Lower lobe of right lung (tissue), 2 donors: ENCODE data around the gene SLC39A13. TPM values are rescaled to one million over a fixed set of nuclear protein-coding genes. Genes with fewer than 3 reads are reported as not detected.

Experiments used
- ATAC-seq, 2 donors: fragments of 200-7000 bp; cut with Tn5 transposase; one replicate each; pipeline ENCODE4 v1.9.1; 2020 to 2022; ENCODE audit warnings: mild to moderate bottlenecking in 2 of 2, moderate library complexity in 2 of 2
- DNase-seq: peaks from one replicate; pipeline ENCODE4 v3.0.0-alpha.2; 2020
- H3K27ac ChIP-seq: fragments of 200-600 bp; one replicate; pipeline ENCODE4 v1.8.0; 2022
- H3K27me3 ChIP-seq: fragments of 200-600 bp; one replicate; pipeline ENCODE4 v1.8.0; 2022; ENCODE audit warnings: low read depth
- H3K36me3 ChIP-seq: fragments of 200-600 bp; one replicate; pipeline ENCODE4 v1.8.0; 2022; ENCODE audit warnings: mild to moderate bottlenecking
- H3K4me1 ChIP-seq: fragments of 200-600 bp; one replicate; pipeline ENCODE4 v1.8.0; 2022
- H3K4me3 ChIP-seq: fragments of 200-600 bp; one replicate; pipeline ENCODE4 v1.8.0; 2022; ENCODE audit warnings: mild to moderate bottlenecking
- H3K9me3 ChIP-seq: fragments of 200-600 bp; one replicate; pipeline ENCODE4 v1.8.0; 2022
- intact Hi-C: fragments of 100-400 bp; cut with DNase I; formaldehyde crosslinking; loops from one replicate; pipeline ENCODE4 v1.11.0; 2022
- total RNA-seq: library from RNA; stranded (reverse); fragmentation: NEBNext Ultra II Directional; extraction: Animal tissue kit (Norgen Biotek cat#: 25700); gene quantifications from one replicate; pipeline ENCODE4 v1.2.1, GENCODE V29; 2021
- TF ChIP-seq, protein P1 (sequence below): fragments of 200-600 bp; IDR thresholded peaks from one replicate; pipeline ENCODE4 v1.8.0; 2022; ENCODE audit warnings: antibody characterized with exemption, mild to moderate bottlenecking
- donor health status: DM: no; HTN: yes; CAD: no; lungs with severe emphysema.

SLC39A13 gene
- total RNA-seq, 1 donor from 2014 or later: 48.0 TPM

DNA sequence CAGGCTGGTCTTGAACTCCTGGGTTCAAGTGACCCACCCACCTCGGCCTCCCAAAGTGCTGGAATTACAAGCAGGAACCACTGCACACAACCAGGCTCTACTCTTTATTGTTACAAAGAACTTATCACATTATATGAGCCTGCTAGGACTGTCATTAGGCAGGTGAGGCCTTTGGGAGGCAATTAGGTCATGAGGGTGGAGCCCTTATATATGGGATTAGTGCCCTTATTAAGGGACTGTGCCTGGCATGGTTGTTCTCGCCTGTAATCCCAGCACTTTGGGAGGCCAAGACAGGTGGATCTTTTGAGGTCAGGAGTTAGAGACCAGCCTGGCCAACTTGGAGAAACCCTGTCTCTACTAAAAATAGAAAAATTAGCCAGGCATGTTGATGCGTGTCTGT, 28.3 kb downstream of the SLC39A13 start:
- H3K27me3 ChIP-seq: no peaks in the 10 kb centered on the region

DNA sequence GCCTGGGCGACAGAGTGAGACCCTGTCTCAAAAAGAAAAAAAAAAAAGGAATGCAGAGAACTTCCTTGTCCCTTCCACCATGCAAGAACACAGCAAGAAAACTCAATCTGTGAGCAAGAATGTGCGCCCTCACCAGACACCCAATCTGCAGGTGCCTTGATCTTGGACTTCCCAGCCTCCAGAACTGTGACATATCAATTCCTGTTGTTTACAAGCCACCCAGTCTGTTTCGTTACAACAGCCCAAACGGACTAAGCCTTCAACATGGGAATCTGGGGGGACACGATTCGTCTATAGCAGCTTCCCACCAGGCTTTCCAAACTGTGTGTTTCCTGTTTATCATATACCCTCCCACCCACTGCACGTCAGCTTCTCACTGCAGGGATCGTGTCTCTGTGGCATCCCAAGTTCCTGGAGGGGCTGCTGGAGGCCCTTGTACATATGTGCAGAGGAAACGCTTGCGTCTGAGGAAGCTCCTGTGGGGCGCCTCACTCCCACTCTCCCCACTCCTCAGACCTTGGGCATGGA, 28.9 kb downstream of the SLC39A13 start:
- Histone ChIP-seq H3K4me1 (no peaks in the 10 kb centered on the region), H3K4me3 (no peak overlapping the region), H3K27me3 (no peaks in the 10 kb centered on the region), H3K9me3 (no peaks in the 10 kb centered on the region), H3K27ac (no peak overlapping the region), H3K36me3 (no peaks in the 10 kb centered on the region)
- no peak for DNase-seq
- no peak for ATAC-seq
- intact Hi-C loops: no loop called here
- TF ChIP-seq, protein P1, sequence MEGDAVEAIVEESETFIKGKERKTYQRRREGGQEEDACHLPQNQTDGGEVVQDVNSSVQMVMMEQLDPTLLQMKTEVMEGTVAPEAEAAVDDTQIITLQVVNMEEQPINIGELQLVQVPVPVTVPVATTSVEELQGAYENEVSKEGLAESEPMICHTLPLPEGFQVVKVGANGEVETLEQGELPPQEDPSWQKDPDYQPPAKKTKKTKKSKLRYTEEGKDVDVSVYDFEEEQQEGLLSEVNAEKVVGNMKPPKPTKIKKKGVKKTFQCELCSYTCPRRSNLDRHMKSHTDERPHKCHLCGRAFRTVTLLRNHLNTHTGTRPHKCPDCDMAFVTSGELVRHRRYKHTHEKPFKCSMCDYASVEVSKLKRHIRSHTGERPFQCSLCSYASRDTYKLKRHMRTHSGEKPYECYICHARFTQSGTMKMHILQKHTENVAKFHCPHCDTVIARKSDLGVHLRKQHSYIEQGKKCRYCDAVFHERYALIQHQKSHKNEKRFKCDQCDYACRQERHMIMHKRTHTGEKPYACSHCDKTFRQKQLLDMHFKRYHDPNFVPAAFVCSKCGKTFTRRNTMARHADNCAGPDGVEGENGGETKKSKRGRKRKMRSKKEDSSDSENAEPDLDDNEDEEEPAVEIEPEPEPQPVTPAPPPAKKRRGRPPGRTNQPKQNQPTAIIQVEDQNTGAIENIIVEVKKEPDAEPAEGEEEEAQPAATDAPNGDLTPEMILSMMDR: no peak

More for the DNA sequence above, 28.3 kb downstream of the SLC39A13 start:
- H3K36me3 ChIP-seq: no peaks in the 10 kb centered on the region
- TF ChIP-seq, protein P1: no peak
- H3K4me1 ChIP-seq: no peaks in the 10 kb centered on the region
- intact Hi-C loops: no loop called here
- ATAC-seq (no peak), DNase-seq (no peak)
- no peak overlapping the region for H3K27ac ChIP-seq
- H3K4me3 ChIP-seq: no peak overlapping the region
- H3K9me3 ChIP-seq: no peaks in the 10 kb centered on the region

DNA sequence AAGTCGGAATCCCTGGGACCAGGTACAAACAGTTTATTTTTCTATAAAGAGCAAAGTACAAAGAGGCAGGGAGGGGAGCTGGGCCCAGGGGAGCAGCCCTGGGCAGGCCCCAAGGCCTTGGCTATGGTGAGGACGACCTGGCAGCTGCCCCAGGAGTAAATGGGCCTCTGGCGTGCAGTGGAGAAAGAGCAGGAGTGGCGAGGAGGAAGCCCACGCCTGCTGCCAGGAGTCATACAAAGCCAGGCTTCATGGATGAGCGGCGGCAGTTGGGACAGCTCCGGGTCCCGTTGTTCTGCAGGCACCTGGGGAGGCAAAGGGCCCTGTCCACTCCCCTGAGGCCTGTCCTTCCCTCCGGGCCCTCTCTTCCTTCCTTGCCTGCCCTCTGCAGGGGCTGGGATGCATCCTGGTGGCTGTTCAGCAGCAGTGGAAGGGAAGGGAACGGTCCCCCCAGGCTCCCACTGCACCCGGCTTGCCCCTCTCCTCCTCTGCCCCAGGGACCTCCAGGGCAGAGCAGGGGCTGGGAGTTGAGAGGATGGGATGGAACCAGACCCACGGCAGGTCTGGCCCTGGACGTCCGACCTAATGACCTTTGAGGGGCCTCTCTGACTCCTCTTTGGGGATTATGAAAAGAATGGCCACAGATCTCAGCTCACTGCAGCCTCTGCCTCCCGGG, 29.5 kb downstream of the SLC39A13 start:
- Histone ChIP-seq H3K27ac (no peak overlapping the region), H3K36me3 (no peaks in the 10 kb centered on the region), H3K4me3 (no peak overlapping the region), H3K4me1 (no peaks in the 10 kb centered on the region), H3K27me3 (no peaks in the 10 kb centered on the region), H3K9me3 (no peaks in the 10 kb centered on the region)
- intact Hi-C loops: no loop called here
- no peak for ATAC-seq
- DNase-seq: no peak
- TF ChIP-seq, protein P1: no peak

DNA sequence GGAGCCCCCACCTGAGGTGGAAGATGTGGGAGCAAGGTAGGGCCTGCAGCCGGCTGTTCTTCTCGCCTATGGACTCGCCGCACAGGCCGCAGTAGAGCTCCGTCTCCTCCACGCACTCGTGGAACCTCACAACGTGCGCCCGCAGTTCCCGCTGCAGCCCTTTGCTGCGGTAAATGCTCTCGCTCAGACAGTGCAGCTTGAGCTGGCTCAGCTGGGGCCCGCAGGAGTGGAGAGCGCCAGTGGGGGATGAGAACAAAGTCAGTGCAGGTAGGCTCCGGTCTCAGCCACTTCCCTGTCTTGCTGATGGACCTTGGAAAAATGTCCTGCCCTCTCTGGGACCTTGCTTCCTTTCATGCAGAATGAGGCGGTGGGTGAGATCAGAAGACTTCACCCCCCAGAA, 30.3 kb downstream of the SLC39A13 start:
- Histone ChIP-seq H3K36me3 (no peaks in the 10 kb centered on the region), H3K9me3 (no peaks in the 10 kb centered on the region), H3K27me3 (no peaks in the 10 kb centered on the region), H3K27ac (no peak overlapping the region), H3K4me1 (no peaks in the 10 kb centered on the region), H3K4me3 (no peak overlapping the region)
- TF ChIP-seq, protein P1: no peak
- DNase-seq (no peak), ATAC-seq (no peak)
- intact Hi-C loops: no loop called here

DNA sequence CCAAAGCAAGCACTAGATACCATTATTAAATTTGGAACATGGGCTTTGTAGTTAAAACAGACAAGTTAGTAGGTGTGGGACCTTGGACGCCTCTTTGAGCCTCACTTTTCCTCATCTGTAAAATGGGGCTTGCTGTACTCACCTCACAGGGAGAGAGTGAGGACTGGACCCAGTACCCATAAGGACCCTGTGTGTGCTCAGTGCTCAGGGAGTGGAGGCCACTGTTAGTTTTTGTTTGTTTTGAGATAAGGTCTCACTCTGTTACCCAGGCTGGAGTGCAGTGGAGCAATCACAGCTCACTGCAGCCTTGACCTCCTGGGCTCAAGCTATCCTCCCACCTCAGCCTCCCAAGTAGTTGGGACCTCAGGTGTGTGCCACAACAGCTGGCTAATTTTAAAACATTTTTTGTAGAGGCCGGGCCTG, 31.7 kb downstream of the SLC39A13 start:
- Histone ChIP-seq H3K9me3 (no peaks in the 10 kb centered on the region), H3K27ac (no peak overlapping the region), H3K4me1 (no peaks in the 10 kb centered on the region), H3K4me3 (no peak overlapping the region), H3K27me3 (no peaks in the 10 kb centered on the region), H3K36me3 (no peaks in the 10 kb centered on the region)
- no peak for DNase-seq
- intact Hi-C loops: no loop called here
- no peak for ATAC-seq
- TF ChIP-seq, protein P1: no peak
